ENCODE measurements around the gene HNRNPL. TPM values are rescaled to one million over a fixed set of nuclear protein-coding genes. Genes with fewer than 3 reads are reported as not detected.

The HNRNPL gene
- total RNA-seq, 1 donor from 2014 or later: 444 TPM

GRCh38 chr19:38850976-38851621 is 1.3 kb upstream of the HNRNPL start:
- TF ChIP-seq CTCF (IDR thresholded peaks at IDR 0.05; ENCODE audit: unreplicated experiment): no peak
- Mint-ChIP-seq H3K4me1 (ENCODE audit: low read depth) (peaks cover 29% of the 10 kb centered on the region), H3K9me3 (ENCODE audit: low read depth) (no peaks in the 10 kb centered on the region), H3K36me3 (ENCODE audit: insufficient read depth) (peaks cover 8% of the 10 kb centered on the region), H3K4me3 (ENCODE audit: low read depth) (peak overlapping the region; percentile 92), H3K27me3 (no peaks in the 10 kb centered on the region), H3K27ac (peak overlapping the region; percentile 99)
- DNase-seq (ENCODE audit: low spot score, unreplicated experiment): peak; percentile 19

- Mint-ChIP-seq H3K9me3 (ENCODE audit: low read depth) (no peaks in the 10 kb centered on the region), H3K4me1 (ENCODE audit: low read depth) (peaks cover 29% of the 10 kb centered on the region), H3K4me3 (ENCODE audit: low read depth) (peak overlapping the region; percentile 92), H3K27ac (peak overlapping the region; percentile 99), H3K36me3 (ENCODE audit: insufficient read depth) (peaks cover 12% of the 10 kb centered on the region), H3K27me3 (no peaks in the 10 kb centered on the region)
- no peak for TF ChIP-seq CTCF (IDR thresholded peaks at IDR 0.05; ENCODE audit: unreplicated experiment)
- DNase-seq (ENCODE audit: low spot score, unreplicated experiment): peak; percentile 96
Measured at GRCh38 chr19:38850436-38850975, 720 bp upstream of the HNRNPL start.

GRCh38 chr19:38849147-38849859 is 483 bp downstream of the HNRNPL start:
- DNase-seq (ENCODE audit: low spot score, unreplicated experiment): peak; percentile 96
- peaks cover 29% of the 10 kb centered on the region for H3K4me1 Mint-ChIP-seq (ENCODE audit: low read depth)
- no peaks in the 10 kb centered on the region for H3K27me3 Mint-ChIP-seq
- peak overlapping the region; percentile 99 for H3K27ac Mint-ChIP-seq
- TF ChIP-seq CTCF (IDR thresholded peaks at IDR 0.05; ENCODE audit: unreplicated experiment): no peak
- peaks cover 19% of the 10 kb centered on the region for H3K36me3 Mint-ChIP-seq (ENCODE audit: insufficient read depth)
- peak overlapping the region; percentile 92 for H3K4me3 Mint-ChIP-seq (ENCODE audit: low read depth)
- no peaks in the 10 kb centered on the region for H3K9me3 Mint-ChIP-seq (ENCODE audit: low read depth)

- Mint-ChIP-seq H3K4me1 (ENCODE audit: low read depth) (peaks cover 29% of the 10 kb centered on the region), H3K27me3 (no peaks in the 10 kb centered on the region), H3K9me3 (ENCODE audit: low read depth) (no peaks in the 10 kb centered on the region), H3K4me3 (ENCODE audit: low read depth) (peak overlapping the region; percentile 92), H3K36me3 (ENCODE audit: insufficient read depth) (peaks cover 24% of the 10 kb centered on the region), H3K27ac (peak overlapping the region; percentile 99)
- no peak for DNase-seq (ENCODE audit: low spot score, unreplicated experiment)
- TF ChIP-seq CTCF (IDR thresholded peaks at IDR 0.05; ENCODE audit: unreplicated experiment): no peak
Measured at GRCh38 chr19:38848299-38849146, 1.3 kb downstream of the HNRNPL start.

- Mint-ChIP-seq H3K4me3 (ENCODE audit: low read depth) (no peak overlapping the region), H3K27me3 (no peaks in the 10 kb centered on the region), H3K36me3 (ENCODE audit: insufficient read depth) (peaks cover 38% of the 10 kb centered on the region), H3K27ac (peak overlapping the region; percentile 76), H3K9me3 (ENCODE audit: low read depth) (no peaks in the 10 kb centered on the region), H3K4me1 (ENCODE audit: low read depth) (peaks cover 20% of the 10 kb centered on the region)
- DNase-seq (ENCODE audit: low spot score, unreplicated experiment): no peak
- no peak for TF ChIP-seq CTCF (IDR thresholded peaks at IDR 0.05; ENCODE audit: unreplicated experiment)
Measured at GRCh38 chr19:38846097-38846496, 3.7 kb downstream of the HNRNPL start.

All from progenitor cell of endocrine pancreas (in vitro differentiated cells).